H1 (cell line): Measurements from ENCODE around the gene HHIP. TPM values are rescaled to one million over a fixed set of nuclear protein-coding genes. Genes with fewer than 3 reads are reported as not detected.

Source experiments
- CTCF ChIA-PET: fragments of 300-600 bp; sonication (Branson Sonifier 250); formaldehyde crosslinking; loops from one replicate; lab custom pipeline; 2021; ENCODE audit not compliant: partially characterized antibody; lab: Charles Lee
- POLR2A ChIA-PET: fragments of 300-600 bp; sonication (Branson Sonifier 250); formaldehyde crosslinking; loops from one replicate; lab custom pipeline; 2021; ENCODE audit warnings: inconsistent platforms; ENCODE audit not compliant: partially characterized antibody; lab: Charles Lee
- DNase-seq, 2 experiments: peaks; one replicate each; pipeline versions ENCODE4 v3.0.0 to v3.0.0-alpha.2; 2010 to 2022; ENCODE audit warnings: low spot score in 2 of 2, low read depth in 1 of 2, mixed read lengths in 1 of 2
- FAIRE-seq: peaks from 2 replicates; lab custom pipeline; 2011; peaks lifted over from hg19 to GRCh38; lab: Jason Lieb, UNC
- H2AFZ ChIP-seq: 2 replicates; pipeline ENCODE4 v1.8.1; 2012; ENCODE audit warnings: low read length, inconsistent platforms
- H2AK5ac ChIP-seq: 2 replicates; pipeline ENCODE4 v1.6.1; 2013; ENCODE audit warnings: low read depth, low read length
- H2BK120ac ChIP-seq: replicated peaks from 2 replicates; pipeline ENCODE3; 2013; ENCODE audit warnings: low read depth, low read length, inconsistent platforms
- H2BK12ac ChIP-seq: 2 replicates; pipeline ENCODE4 v1.6.1; 2013; ENCODE audit warnings: low read depth, low read length
- H2BK15ac ChIP-seq: 2 replicates; pipeline ENCODE4 v1.6.1; 2013; ENCODE audit warnings: low read length
- H2BK20ac ChIP-seq: 2 replicates; pipeline ENCODE4 v1.6.1; 2013; ENCODE audit warnings: low read length
- H2BK5ac ChIP-seq: 2 replicates; pipeline ENCODE4 v1.6.1; 2013; ENCODE audit warnings: low read depth, low read length
- H3K14ac ChIP-seq: 2 replicates; pipeline ENCODE4 v1.6.1; 2013; ENCODE audit warnings: inconsistent platforms; ENCODE audit not compliant: insufficient read length
- H3K18ac ChIP-seq: 2 replicates; pipeline ENCODE4 v1.6.1; 2013; ENCODE audit warnings: low read length; ENCODE audit errors: extremely low read depth
- H3K23ac ChIP-seq: 2 replicates; pipeline ENCODE4 v1.6.1; 2013; ENCODE audit warnings: inconsistent platforms; ENCODE audit not compliant: insufficient read length
- H3K23me2 ChIP-seq: 2 replicates; pipeline ENCODE4 v1.6.1; 2013; ENCODE audit warnings: low read depth, low read length
- H3K27ac ChIP-seq: 2 replicates; pipeline ENCODE4 v1.6.1; 2011; ENCODE audit warnings: low read depth, low read length, inconsistent platforms
- H3K27me3 ChIP-seq, 4 experiments: replicated peaks in 1 of 4; 1 replicate in 1 of 4; 2 replicates in 3 of 4; pipeline versions ENCODE4 v1.6.1 to v1.8.1; 2011 to 2013; ENCODE audit warnings: low read length in 3 of 4, mild to moderate bottlenecking in 3 of 4, inconsistent platforms in 2 of 4, mixed read lengths in 2 of 4, moderate library complexity in 1 of 4; ENCODE audit not compliant: control insufficient read depth in 3 of 4, insufficient read depth in 3 of 4; ENCODE audit errors: extremely low read depth in 1 of 4
- H3K36me3 ChIP-seq, 4 experiments: 2 replicates each; pipeline versions ENCODE4 v1.6.1 to v1.8.1; 2011 to 2013; ENCODE audit warnings: mild to moderate bottlenecking in 4 of 4, low read length in 3 of 4, moderate library complexity in 2 of 4, control low read depth in 1 of 4, inconsistent platforms in 1 of 4; ENCODE audit not compliant: insufficient read depth in 4 of 4, control insufficient read depth in 2 of 4
- H3K4ac ChIP-seq: replicated peaks from 2 replicates; pipeline ENCODE3; 2013; ENCODE audit warnings: low read length, low read depth, mixed read lengths, inconsistent platforms; ENCODE audit not compliant: insufficient read length
- H3K4me1 ChIP-seq, 4 experiments: replicated peaks in 1 of 4; 1 replicate in 1 of 4; 2 replicates in 3 of 4; pipeline versions ENCODE4 v1.6.1 to v1.8.1; 2011 to 2013; ENCODE audit warnings: low read length in 3 of 4, inconsistent platforms in 2 of 4, mixed read lengths in 1 of 4; ENCODE audit not compliant: insufficient read depth in 4 of 4, control insufficient read depth in 3 of 4
- H3K4me2 ChIP-seq, 2 experiments: 2 replicates each; pipeline versions ENCODE4 v1.6.1 to v1.8.1; 2011 to 2013; ENCODE audit warnings: low read depth in 2 of 2, low read length in 2 of 2, control low read depth in 1 of 2, inconsistent platforms in 1 of 2, mild to moderate bottlenecking in 1 of 2; ENCODE audit not compliant: insufficient read depth in 1 of 2
- H3K4me3 ChIP-seq, 4 experiments: fragments of 200-600, 300-600 bp in 1 of 4; sonication (generic), shearing (Covaris generic), sonication (Bioruptor Twin) in 1 of 4; 2 replicates each; pipeline versions ENCODE4 v1.5.1 to v1.8.1; 2011 to 2016; ENCODE audit warnings: low read length in 4 of 4, low read depth in 3 of 4, control low read depth in 2 of 4, inconsistent platforms in 2 of 4, mild to moderate bottlenecking in 2 of 4, mixed read lengths in 1 of 4, moderate library complexity in 1 of 4; ENCODE audit not compliant: insufficient read depth in 2 of 4; ENCODE audit errors: extremely low read depth in 1 of 4
- H3K56ac ChIP-seq: replicated peaks from 2 replicates; pipeline ENCODE3; 2013; ENCODE audit warnings: low read depth, mild to moderate bottlenecking, mixed read lengths, low read length, inconsistent platforms; ENCODE audit not compliant: insufficient read length
- H3K79me1 ChIP-seq: 2 replicates; pipeline ENCODE4 v1.6.1; 2013; ENCODE audit warnings: low read depth, low read length, control low read depth
- H3K79me2 ChIP-seq, 2 experiments: 2 replicates each; pipeline versions ENCODE4 v1.6.1 to v1.8.1; 2012 to 2013; ENCODE audit warnings: low read length in 2 of 2, mild to moderate bottlenecking in 2 of 2, inconsistent platforms in 1 of 2; ENCODE audit not compliant: insufficient read depth in 2 of 2, control insufficient read depth in 1 of 2
- H3K9ac ChIP-seq, 4 experiments: replicated peaks in 1 of 4; 1 replicate in 1 of 4; 2 replicates in 3 of 4; pipeline versions ENCODE4 v1.6.1 to v1.8.1; 2011 to 2013; ENCODE audit warnings: low read depth in 3 of 4, low read length in 3 of 4, control low read depth in 2 of 4, mild to moderate bottlenecking in 2 of 4, moderate library complexity in 2 of 4, inconsistent platforms in 1 of 4; ENCODE audit errors: extremely low read depth in 1 of 4
- H3K9me3 ChIP-seq, 2 experiments: 2 replicates each; pipeline versions ENCODE4 v1.6.1 to v1.8.1; 2012 to 2013; ENCODE audit warnings: mild to moderate bottlenecking in 2 of 2, moderate library complexity in 2 of 2, control low read depth in 1 of 2, inconsistent platforms in 1 of 2, low read depth in 1 of 2, low read length in 1 of 2, mixed read lengths in 1 of 2; ENCODE audit not compliant: insufficient read depth in 2 of 2
- H4K20me1 ChIP-seq, 2 experiments: replicated peaks in 1 of 2; 2 replicates each; pipeline versions ENCODE3 to v1.8.1; 2011 to 2013; ENCODE audit warnings: inconsistent platforms in 2 of 2, low read length in 2 of 2, mild to moderate bottlenecking in 1 of 2; ENCODE audit not compliant: insufficient read depth in 2 of 2, control insufficient read depth in 1 of 2
- H4K5ac ChIP-seq: 2 replicates; pipeline ENCODE4 v1.6.1; 2013; ENCODE audit warnings: low read length, low read depth, mixed read lengths, inconsistent platforms; ENCODE audit not compliant: insufficient read length
- H4K8ac ChIP-seq: 2 replicates; pipeline ENCODE4 v1.8.0; 2013; ENCODE audit warnings: mild to moderate bottlenecking, moderate library complexity, low read length, inconsistent platforms; ENCODE audit not compliant: insufficient read depth; ENCODE audit errors: extremely low read depth
- H4K91ac ChIP-seq: replicated peaks from 2 replicates; pipeline ENCODE3; 2013; ENCODE audit warnings: low read length, mixed read lengths, inconsistent platforms; ENCODE audit not compliant: insufficient read length
- ASH2L ChIP-seq: fragments of 200-600, 300-600 bp; sonication (generic); IDR thresholded peaks from one replicate; pipeline ENCODE4 v1.7.1; 2017; ENCODE audit warnings: low read length
- CHD2 ChIP-seq: IDR thresholded peaks from 2 replicates; pipeline ENCODE4 v1.6.1; 2012; ENCODE audit warnings: low read length, improper control_type of control experiment
- EP300 ChIP-seq, 2 experiments: IDR thresholded peaks; 1 replicate in 1 of 2; 2 replicates in 1 of 2; pipeline ENCODE4 v1.6.1; 2011 to 2012; ENCODE audit warnings: low read depth in 2 of 2, low read length in 2 of 2, mild to moderate bottlenecking in 2 of 2, borderline replicate concordance in 1 of 2, inconsistent platforms in 1 of 2, moderate library complexity in 1 of 2
- FOSL1 ChIP-seq: IDR thresholded peaks from 2 replicates; pipeline ENCODE4 v1.6.1; 2011; ENCODE audit warnings: mild to moderate bottlenecking, low read depth, low read length, moderate library complexity; ENCODE audit not compliant: insufficient read depth
- GTF2F1 ChIP-seq: IDR thresholded peaks from 2 replicates; pipeline ENCODE4 v1.6.1; 2012; ENCODE audit warnings: low read depth, low read length, improper control_type of control experiment, borderline replicate concordance
- RBBP5 ChIP-seq: IDR thresholded peaks from 2 replicates; pipeline ENCODE4 v1.7.1; 2012; ENCODE audit warnings: low read depth, mild to moderate bottlenecking, inconsistent platforms, low read length, moderate library complexity, borderline replicate concordance
- SIX5 ChIP-seq: IDR thresholded peaks from 2 replicates; pipeline ENCODE4 v1.6.1; 2011; ENCODE audit warnings: mild to moderate bottlenecking, low read depth, low read length
- SP1 ChIP-seq: IDR thresholded peaks from 2 replicates; pipeline ENCODE4 v1.6.1; 2011; ENCODE audit warnings: low read depth, low read length
- TCF12 ChIP-seq: IDR thresholded peaks from 2 replicates; pipeline ENCODE4 v1.6.1; 2011; ENCODE audit warnings: low read depth, mild to moderate bottlenecking, low read length
- polyA plus RNA-seq, 7 experiments: library from polyadenylated mRNA; depleted of rRNA in 3 of 7; stranded (reverse) in 5 of 7; unstranded in 2 of 7; fragments of >200 nt in 5 of 7; fragments of 200-250 nt in 2 of 7; gene quantifications; 1 replicate in 5 of 7; 2 replicates in 1 of 7; 4 replicates in 1 of 7; pipeline versions ENCODE4 v1.2.1 to v1.2.3, GENCODE V29; 2011 to 2013; ENCODE audit warnings: missing spikeins in 2 of 7, mixed read lengths in 2 of 7
- total RNA-seq: library from RNA; stranded (reverse); fragmentation: NEBNext Ultra II Directional; extraction: Animal tissue kit (Norgen Biotek cat#: 25700); gene quantifications from 2 replicates; pipeline ENCODE4 v1.2.1, GENCODE V29; 2021

The HHIP gene
- total and polyA plus RNA-seq, 2 of the 8 experiments (the other 6 are each of a cell fraction or from before 2014, with no cell fraction given): 0.05 to 1.3 TPM

GRCh38 chr4:144723471-144723870 lies 77.5 kb downstream of the HHIP start:
- H4K20me1 ChIP-seq: no peaks in the 10 kb centered on the region
- no peaks in the 10 kb centered on the region for H3K9me3 ChIP-seq
- H4K91ac ChIP-seq: no peak overlapping the region
- H3K4me2 ChIP-seq: no peak overlapping the region
- H3K23ac ChIP-seq: no peak overlapping the region
- no peak overlapping the region for H3K56ac ChIP-seq
- H3K9ac ChIP-seq: no peak overlapping the region
- CTCF ChIA-PET: interaction anchor here (1.4 kb wide), 1 partner anchor 12 kb away, joined by 4 read pairs; no protein-coding TSS in a partner anchor
- DNase-seq (no peak), FAIRE-seq (no peak)
- no peak overlapping the region for H4K5ac ChIP-seq
- H4K8ac ChIP-seq: no peak overlapping the region
- H3K79me1 ChIP-seq: no peaks in the 10 kb centered on the region
- no peak overlapping the region for H2AK5ac ChIP-seq
- no peak overlapping the region for H3K18ac ChIP-seq
- H3K27ac ChIP-seq: no peak overlapping the region
- no peaks in the 10 kb centered on the region; the same call in 1 of the 2 replicates for H3K23me2 ChIP-seq
- no peak overlapping the region for H2BK120ac ChIP-seq
- H2BK5ac ChIP-seq: no peak overlapping the region
- TF ChIP-seq ASH2L: no peak
- TF ChIP-seq SP1: no peak
- no peak for TF ChIP-seq SIX5
- TF ChIP-seq FOSL1: no peak
- no peak for TF ChIP-seq GTF2F1
- no peak for TF ChIP-seq TCF12
- TF ChIP-seq RBBP5: no peak
- no peak for TF ChIP-seq EP300 (IDR thresholded peaks at IDR 0.05; ENCODE audit: borderline replicate concordance in 1 of 2, low read depth in 2 of 2, low read length in 2 of 2)
- TF ChIP-seq CHD2: no peak
- no peaks in the 10 kb centered on the region for H3K27me3 ChIP-seq
- no peak overlapping the region for H2BK12ac ChIP-seq
- H2AFZ ChIP-seq: no peak overlapping the region
- POLR2A ChIA-PET: no interaction called here
- H2BK20ac ChIP-seq: no peak overlapping the region
- no peak overlapping the region for H3K4ac ChIP-seq
- H2BK15ac ChIP-seq: no peak overlapping the region
- no peak overlapping the region for H3K14ac ChIP-seq
- H3K4me1 ChIP-seq: no peaks in the 10 kb centered on the region
- H3K4me3 ChIP-seq: no peak overlapping the region
- H3K79me2 ChIP-seq: no peaks in the 10 kb centered on the region
- H3K36me3 ChIP-seq: no peaks in the 10 kb centered on the region
